GM18858 (cell line): ENCODE measurements around the gene SLC12A7.

Experiments
- ATAC-seq: cut with Tn5 transposase; IDR thresholded peaks from one replicate; pipeline ENCODE4 v1.9.1; 2021; ENCODE audit not compliant: unreplicated experiment

SLC12A7 gene

DNA sequence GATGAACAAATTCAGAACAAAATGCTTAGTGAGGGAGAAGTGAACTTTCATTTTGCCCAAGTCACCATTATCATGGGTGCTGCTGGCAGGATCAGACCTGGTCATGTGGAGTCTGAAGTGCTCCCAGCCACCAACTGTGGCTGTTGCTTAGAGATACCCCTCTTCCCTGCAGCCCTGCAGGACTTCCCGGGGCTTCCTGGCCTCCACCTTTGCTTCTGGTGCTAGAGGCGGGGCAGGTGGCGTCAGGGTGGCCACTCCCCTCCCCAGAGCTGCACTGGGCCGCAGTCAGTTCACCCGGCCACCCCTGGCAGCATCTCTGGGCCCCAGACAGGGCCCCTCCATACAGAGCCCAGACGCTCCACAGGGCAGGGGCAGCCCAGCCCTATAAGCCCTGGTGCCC, 30.0 kb upstream of the SLC12A7 start:
- ATAC-seq, result no peak

DNA sequence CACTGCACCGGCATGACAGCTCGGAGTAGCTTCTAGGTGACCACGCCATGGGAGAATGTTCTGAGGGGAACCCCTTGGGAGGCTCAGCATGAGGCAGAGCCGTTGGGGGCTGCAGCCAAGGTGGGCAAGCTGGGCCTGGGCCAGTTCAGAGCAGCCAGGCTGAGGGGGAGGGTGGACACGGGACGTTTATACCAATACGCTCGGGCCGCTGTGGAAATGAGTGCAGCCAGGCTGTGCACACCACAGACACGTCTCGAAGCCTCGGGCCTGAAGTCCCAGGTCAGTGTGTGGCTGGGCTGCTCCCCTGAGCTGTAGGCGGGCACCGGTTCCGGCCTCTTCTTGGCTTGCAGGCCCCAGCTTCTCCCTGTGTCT, 28.9 kb upstream of the SLC12A7 start:
- no peak for ATAC-seq

DNA sequence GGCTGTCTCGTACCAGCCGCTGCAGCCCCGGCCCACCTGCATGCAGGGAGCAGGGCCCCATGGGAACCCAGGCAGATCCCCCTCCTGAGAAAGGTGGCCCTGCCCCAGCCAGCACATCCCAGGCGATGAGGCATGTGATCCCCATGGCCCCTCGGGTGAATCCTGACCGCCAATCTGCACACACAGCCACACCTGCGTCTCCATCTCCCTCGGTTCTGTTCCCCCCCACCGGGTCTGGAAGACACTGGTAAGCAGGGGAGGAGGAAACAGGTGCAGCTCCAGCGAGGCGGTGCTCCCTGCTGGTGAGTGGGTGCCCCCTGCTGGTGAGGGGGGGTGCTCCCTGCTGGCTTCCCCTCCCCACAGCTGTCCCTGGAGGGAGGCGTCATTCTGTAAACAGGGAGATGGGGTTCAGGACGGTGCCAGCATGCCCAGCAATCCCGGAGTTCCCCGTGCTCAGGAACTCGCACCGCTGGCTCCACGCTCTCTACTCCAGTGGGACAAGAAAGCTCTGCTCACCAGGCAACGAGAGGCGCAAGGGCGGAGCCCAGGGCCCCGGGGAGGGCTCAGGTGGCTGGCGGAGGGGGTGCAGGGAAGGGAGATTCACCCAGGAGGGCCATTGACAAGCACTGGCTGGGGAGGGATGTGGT, 28.4 kb upstream of the SLC12A7 start:
- ATAC-seq, result no peak

GRCh38 chr5:1139331-1140170, 27.7 kb upstream of the SLC12A7 start:
- ATAC-seq, result no peak

DNA sequence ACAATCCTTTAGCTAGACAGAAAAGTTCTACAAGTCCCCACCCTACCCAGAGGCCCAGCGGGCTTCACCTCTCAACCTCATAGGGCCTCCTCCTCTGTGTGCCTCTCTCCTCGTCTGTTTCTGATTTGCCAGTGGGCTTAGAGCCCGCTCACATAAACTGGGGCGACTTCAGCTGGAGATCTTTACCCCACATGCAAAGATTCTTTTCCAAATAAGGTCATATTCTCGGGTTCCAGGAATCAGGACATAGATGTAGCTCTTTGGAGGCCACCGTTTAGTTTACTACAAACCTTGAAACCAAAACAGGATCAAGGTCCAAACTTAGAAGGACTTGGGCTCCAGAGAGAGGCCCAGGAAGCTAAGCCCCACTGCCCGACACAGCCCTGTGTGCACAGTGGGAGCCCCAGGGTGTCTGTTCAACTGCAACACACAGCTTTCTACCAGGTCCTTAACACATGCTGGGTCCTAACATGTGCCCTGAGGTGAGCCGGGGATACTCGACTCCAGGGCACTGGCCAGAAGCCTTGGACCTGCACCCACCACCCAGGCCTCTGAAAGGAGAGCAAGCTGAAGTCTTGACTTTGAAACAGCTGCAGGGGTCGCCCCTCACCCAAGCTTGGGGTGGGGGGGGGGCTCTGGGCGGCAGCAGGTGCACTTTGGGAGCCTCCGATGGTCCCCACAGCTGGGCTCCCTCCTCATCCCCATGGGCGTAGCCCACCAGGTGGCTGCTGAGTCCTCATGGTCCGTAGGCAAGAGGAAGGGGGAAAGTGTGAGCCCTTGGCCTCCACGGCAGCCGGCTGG, 26.8 kb upstream of the SLC12A7 start:
- ATAC-seq, result no peak

GRCh38 chr5:1137567-1138444, 25.9 kb upstream of the SLC12A7 start:
- ATAC-seq, result no peak

GRCh38 chr5:1136814-1137213, 25.0 kb upstream of the SLC12A7 start:
- no peak for ATAC-seq

GRCh38 chr5:1135696-1136525, 24.0 kb upstream of the SLC12A7 start:
- ATAC-seq, result no peak

DNA sequence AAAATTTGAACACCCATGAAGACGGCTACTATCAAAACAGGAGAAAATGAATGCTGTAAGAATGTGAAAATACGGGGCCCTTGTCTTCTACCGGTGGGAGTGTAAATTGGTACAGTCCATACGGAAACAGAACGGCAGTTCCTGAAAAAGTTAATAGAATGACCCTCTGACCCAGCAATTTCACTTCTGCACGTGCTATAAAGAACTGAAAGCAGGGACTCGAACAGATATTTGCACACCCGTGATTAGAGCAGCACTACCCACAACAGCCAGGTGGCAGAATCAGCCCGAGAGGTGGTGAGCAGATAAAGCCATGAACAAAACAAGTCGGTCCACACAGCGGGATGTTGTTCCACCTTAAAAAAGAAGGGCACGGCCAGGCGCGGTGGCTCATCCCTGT, 22.6 kb upstream of the SLC12A7 start:
- peak; percentile 60 for ATAC-seq

DNA sequence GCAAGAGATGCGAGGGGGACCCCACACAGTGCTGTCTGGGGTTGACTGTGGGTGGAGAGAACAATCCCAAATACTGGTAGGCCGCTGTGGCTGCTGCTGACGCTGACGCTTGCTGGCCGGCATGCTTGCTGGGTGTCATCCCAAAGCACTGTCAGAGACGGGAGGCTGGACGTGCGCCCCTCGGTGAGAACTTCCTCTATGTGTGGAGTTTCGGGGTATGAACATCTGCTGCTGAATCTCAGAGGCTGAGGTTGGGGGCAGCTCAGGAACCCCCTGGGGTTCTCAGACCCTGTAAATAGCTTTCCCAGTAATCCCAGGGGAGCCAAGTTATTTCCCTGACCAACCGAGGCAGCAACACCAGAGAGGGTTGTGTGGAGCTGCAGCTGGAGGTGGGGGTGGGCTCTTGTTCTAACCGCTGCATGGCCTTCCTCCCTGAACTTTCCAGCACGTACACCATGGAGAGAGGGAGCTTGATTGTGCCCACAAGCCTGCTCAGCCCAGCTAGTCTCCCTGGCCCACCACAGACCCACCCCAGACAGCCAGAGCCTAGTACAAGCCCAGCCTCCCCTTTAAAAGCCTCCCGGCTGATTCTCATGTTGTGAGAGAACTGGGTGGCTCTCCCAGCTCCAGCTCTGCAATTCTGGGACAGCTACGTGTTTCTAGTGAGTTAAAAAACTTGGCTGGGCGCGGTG, 21.8 kb upstream of the SLC12A7 start:
- no peak for ATAC-seq

DNA sequence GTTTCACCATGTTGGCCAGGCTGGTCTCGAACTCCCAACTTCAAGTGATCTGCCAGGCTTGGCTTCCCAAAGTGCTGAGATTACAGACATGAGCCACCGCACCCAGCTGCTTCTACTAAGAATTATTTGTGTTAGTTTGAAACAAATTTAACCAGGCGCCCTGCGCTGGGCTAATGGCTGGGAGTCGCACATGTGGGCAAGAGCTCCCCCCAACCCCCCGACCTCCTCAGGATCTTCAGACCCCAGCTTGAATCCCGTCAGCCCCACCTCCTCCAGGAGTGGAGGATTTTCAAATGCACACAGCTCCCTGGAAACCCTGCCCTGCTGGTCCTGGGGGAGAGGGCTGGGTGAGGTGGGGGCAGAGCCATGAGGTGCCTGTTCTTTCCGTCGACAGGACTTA, 21.2 kb upstream of the SLC12A7 start:
- ATAC-seq, result no peak

DNA sequence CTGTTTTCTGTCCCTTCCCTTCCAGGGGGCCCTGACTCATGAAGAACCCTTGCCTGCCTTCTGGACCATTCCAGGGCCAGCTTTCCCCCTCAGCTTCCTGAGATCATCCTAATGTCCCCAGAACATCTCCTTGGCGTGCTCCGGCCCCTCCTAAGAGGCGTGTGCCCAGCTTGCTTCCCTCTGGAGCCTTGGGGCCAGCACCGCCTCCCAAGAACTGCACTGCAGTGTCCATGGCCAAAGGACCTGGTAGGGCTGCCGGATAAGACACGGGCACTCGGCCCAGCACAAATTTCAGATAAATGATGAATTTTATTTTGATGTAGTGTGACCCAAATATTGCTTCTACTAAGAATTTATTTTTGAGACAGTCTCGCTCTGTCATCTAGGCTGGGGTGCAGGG, 20.7 kb upstream of the SLC12A7 start:
- ATAC-seq, result no peak

GRCh38 chr5:1131726-1132125, 19.9 kb upstream of the SLC12A7 start:
- no peak for ATAC-seq

- ATAC-seq, result no peak
These were observed 19.3 kb upstream of the SLC12A7 start for GRCh38 chr5:1131191-1131621.

- ATAC-seq, result no peak
These were observed 18.5 kb upstream of the SLC12A7 start for GRCh38 chr5:1130218-1130946.

DNA sequence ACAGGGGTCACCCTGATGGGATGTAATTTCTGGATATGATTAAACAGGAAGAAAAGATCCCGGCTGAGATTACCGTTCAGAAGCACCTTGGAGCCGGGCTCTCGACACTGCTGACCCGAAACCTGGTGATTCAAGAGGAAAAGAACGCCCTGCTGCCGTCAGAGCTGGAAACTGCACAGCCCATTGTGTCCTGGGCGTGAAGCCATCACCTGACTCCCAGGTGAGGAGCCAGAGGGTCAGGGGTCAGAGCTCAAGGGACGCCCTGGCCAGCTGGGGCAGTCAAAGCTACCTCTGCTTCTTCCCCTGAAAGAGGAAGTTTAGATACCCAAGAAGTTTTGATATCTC, 17.8 kb upstream of the SLC12A7 start:
- ATAC-seq, result no peak

DNA sequence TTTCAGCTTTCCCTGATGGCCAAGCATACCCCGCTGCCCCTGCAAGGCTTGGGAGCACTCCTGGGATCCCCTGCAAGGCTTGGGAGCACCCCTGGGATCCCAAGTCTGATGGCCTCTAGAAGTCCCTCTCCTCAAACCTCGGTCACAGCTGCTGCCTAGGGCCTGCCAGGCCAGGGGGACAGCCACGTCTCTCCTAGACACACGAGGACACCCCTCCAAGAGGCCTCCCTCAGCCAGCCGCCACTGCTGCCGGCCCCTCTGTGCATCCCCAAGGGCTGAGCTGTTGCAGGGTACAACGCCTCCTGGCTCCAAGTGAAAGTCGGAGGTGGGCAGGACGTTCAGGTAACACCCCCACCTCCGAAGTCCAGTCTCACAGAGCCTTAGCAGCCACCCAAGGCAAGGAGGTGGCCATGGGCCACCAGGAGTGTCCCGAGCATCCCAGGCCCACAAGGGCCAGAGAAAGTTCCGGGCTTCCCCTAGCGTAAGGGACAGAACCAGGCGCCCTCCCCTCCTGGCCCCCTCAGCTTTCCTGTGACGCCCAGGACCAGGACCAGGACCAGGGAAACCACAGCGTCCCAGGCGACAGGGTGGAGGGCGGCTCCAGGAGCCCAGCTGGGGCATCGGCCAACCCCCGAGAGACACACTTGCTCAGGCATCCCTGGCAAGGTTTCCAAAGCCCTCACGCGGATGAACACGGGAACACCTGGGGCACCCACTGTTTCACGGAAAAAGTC, 17.3 kb upstream of the SLC12A7 start:
- ATAC-seq, result no peak
